K562 (cell line): Measurements from ENCODE around the gene SLC25A1. TPM values are rescaled to one million over a fixed set of nuclear protein-coding genes. Genes with fewer than 3 reads are reported as not detected.
A peak's percentile ranks its signal among the peaks of the same experiment; 100 is the strongest.

Source experiments
- ATAC-seq: fragments of 200-7000 bp; cut with Tn5 transposase; 3 replicates; pipeline ENCODE4 v1.9.1; 2020; ENCODE audit warnings: moderate library complexity
- BruUV-seq: library from RNA; stranded (reverse); fragments of 400-500 nt; replicated peaks from 2 replicates; lab custom pipeline; 2021; lab: Mats Ljungman, UMichigan
- CTCF ChIA-PET: fragments of 300-600 bp; formaldehyde crosslinking; extraction: SDS; loops from one replicate; lab custom pipeline; 2021; ENCODE audit warnings: low intra/inter-chr PET ratio; lab: Yijun Ruan, JAX
- POLR2A ChIA-PET: fragments of 300-600, 350-650 bp; sonication (Branson Sonifier 250); formaldehyde crosslinking; extraction: SDS; loops from one replicate; lab custom pipeline; 2021; ENCODE audit warnings: antibody characterized with exemption, inconsistent platforms; lab: Yijun Ruan, JAX
- DNase-seq, 4 experiments: peaks; one replicate each; pipeline versions ENCODE4 v3.0.0 to v3.0.0-alpha.2; 2011 to 2018; ENCODE audit warnings: low spot score in 3 of 4, mixed read lengths in 3 of 4; ENCODE audit errors: extremely low read depth in 1 of 4
- FAIRE-seq: peaks from 2 replicates; lab custom pipeline; 2011; peaks lifted over from hg19 to GRCh38; lab: Jason Lieb, UNC
- H2AFZ ChIP-seq: 2 replicates; pipeline ENCODE4 v1.6.0; 2011; ENCODE audit warnings: low read depth, low read length, control low read depth, inconsistent platforms
- H3K27ac ChIP-seq: fragments of 200-600 bp; 3 replicates; pipeline ENCODE4 v1.8.0; 2011; ENCODE audit warnings: low read depth, mild to moderate bottlenecking, control low read depth, inconsistent platforms, low read length, moderate library complexity, mixed read lengths; ENCODE audit errors: extremely low read depth
- H3K27me3 ChIP-seq, 2 experiments: fragments of 300-600 bp in 1 of 2; 2 replicates in 1 of 2; 3 replicates in 1 of 2; pipeline versions ENCODE4 v1.6.0 to v1.8.0; 2011; ENCODE audit warnings: inconsistent platforms in 2 of 2, low read length in 2 of 2, mild to moderate bottlenecking in 1 of 2, mixed read lengths in 1 of 2, moderate library complexity in 1 of 2; ENCODE audit not compliant: control insufficient read depth in 2 of 2, insufficient read depth in 2 of 2
- H3K36me3 ChIP-seq: fragments of 300-600 bp; 3 replicates; pipeline ENCODE4 v1.8.0; 2011; ENCODE audit warnings: mild to moderate bottlenecking, low read length, inconsistent platforms; ENCODE audit not compliant: control insufficient read depth, insufficient read depth
- H3K4me1 ChIP-seq, 2 experiments: fragments of 200-600 bp in 1 of 2; replicated peaks in 1 of 2; 2 replicates in 1 of 2; 3 replicates in 1 of 2; pipeline versions ENCODE4 v1.5.1 to v1.8.0; 2011; ENCODE audit warnings: inconsistent platforms in 2 of 2, low read length in 2 of 2, mild to moderate bottlenecking in 1 of 2, mixed read lengths in 1 of 2, moderate library complexity in 1 of 2; ENCODE audit not compliant: control insufficient read depth in 2 of 2, insufficient read depth in 2 of 2
- H3K4me2 ChIP-seq: 2 replicates; pipeline ENCODE4 v1.6.1; 2011; ENCODE audit warnings: low read length, control low read depth, inconsistent platforms, mixed read lengths; ENCODE audit not compliant: insufficient read depth
- H3K4me3 ChIP-seq: fragments of 200-600 bp; sonication (generic), shearing (Covaris generic); 2 replicates; pipeline ENCODE4 v1.5.1; 2016; ENCODE audit warnings: control low read depth, inconsistent platforms
- H3K79me2 ChIP-seq: fragments of 200-600 bp; 3 replicates; pipeline ENCODE4 v1.8.0; 2011; ENCODE audit warnings: low read length, inconsistent platforms; ENCODE audit not compliant: control insufficient read depth, insufficient read depth
- H3K9ac ChIP-seq, 2 experiments: 2 replicates each; pipeline versions ENCODE4 v1.6.0 to v1.6.1; 2011; ENCODE audit warnings: low read depth in 2 of 2, low read length in 2 of 2, control low read depth in 1 of 2, inconsistent platforms in 1 of 2, mild to moderate bottlenecking in 1 of 2, mixed read lengths in 1 of 2; ENCODE audit not compliant: insufficient read depth in 1 of 2
- H3K9me1 ChIP-seq: one replicate; pipeline ENCODE4 v1.6.0; 2011; ENCODE audit warnings: inconsistent platforms, mild to moderate bottlenecking, low read length, moderate library complexity; ENCODE audit not compliant: control insufficient read depth, insufficient read depth
- H3K9me3 ChIP-seq: replicated peaks from 2 replicates; pipeline ENCODE4 v1.5.1; 2011; ENCODE audit warnings: low read depth, low read length, inconsistent platforms; ENCODE audit not compliant: control insufficient read depth, insufficient read depth
- H4K20me1 ChIP-seq: replicated peaks from 2 replicates; pipeline ENCODE4 v1.6.1; 2011; ENCODE audit warnings: low read length, inconsistent platforms, mixed read lengths; ENCODE audit not compliant: control insufficient read depth, insufficient read depth
- ETV1 ChIP-seq: fragments of 450-650 bp; conservative IDR thresholded peaks from 2 replicates; pipeline ENCODE4 v1.6.1; 2016; ENCODE audit warnings: missing genetic modification characterization, control low read depth, low read depth, missing compliant biosample characterization
- GTF2F1 ChIP-seq: IDR thresholded peaks from 2 replicates; pipeline ENCODE4 v1.6.1; 2011; ENCODE audit warnings: low read depth, low read length, improper control_type of control experiment
- IRF2 ChIP-seq: sonication (generic); formaldehyde crosslinking; IDR thresholded peaks from 2 replicates; pipeline ENCODE4 v1.8.1; 2022; ENCODE audit warnings: mild to moderate bottlenecking, missing genetic modification reagents
- MYBL2 ChIP-seq, 2 experiments: fragments of 450-650 bp in 1 of 2; sonication (generic) in 1 of 2; formaldehyde crosslinking in 1 of 2; IDR thresholded peaks; 2 replicates each; pipeline versions ENCODE4 v1.6.1 to v1.8.1; 2017 to 2022; ENCODE audit warnings: borderline replicate concordance in 1 of 2, inconsistent platforms in 1 of 2, low read depth in 1 of 2, mild to moderate bottlenecking in 1 of 2, missing genetic modification reagents in 1 of 2, moderate library complexity in 1 of 2
- OTX1 ChIP-seq: fragments of 450-650 bp; formaldehyde crosslinking; IDR thresholded peaks from 2 replicates; pipeline ENCODE4 v1.4.0; 2022; ENCODE audit warnings: mild to moderate bottlenecking
- PHB2 ChIP-seq: fragments of 450-650 bp; IDR thresholded peaks from 2 replicates; pipeline ENCODE4 v1.6.1; 2017; ENCODE audit warnings: low read depth
- RBM15 ChIP-seq: fragments of 200-400 bp; formaldehyde crosslinking; IDR thresholded peaks from 2 replicates; pipeline ENCODE4 v1.6.1; 2018; ENCODE audit warnings: mild to moderate bottlenecking, low read length, moderate library complexity; ENCODE audit not compliant: insufficient read depth
- RREB1 ChIP-seq: fragments of 250-450 bp; sonication (Bioruptor Pico); IDR thresholded peaks from 2 replicates; pipeline ENCODE4 v1.4.0; 2020
- SETDB1 ChIP-seq: IDR thresholded peaks from one replicate; pipeline ENCODE4 v1.6.1; 2012; ENCODE audit warnings: low read length, control low read depth, inconsistent platforms
- STAG1 ChIP-seq: sonication (generic); formaldehyde crosslinking; IDR thresholded peaks from 2 replicates; pipeline ENCODE4 v1.5.0; 2020; ENCODE audit warnings: missing genetic modification reagents, borderline replicate concordance
- ZNF23 ChIP-seq: fragments of 250-450 bp; sonication (Bioruptor Pico); IDR thresholded peaks from 2 replicates; pipeline ENCODE4 v1.4.0; 2020; ENCODE audit warnings: mild to moderate bottlenecking
- ZNF24 ChIP-seq: fragments of 450-650 bp; IDR thresholded peaks from 2 replicates; pipeline ENCODE4 v1.6.1; 2016
- ZNF512 ChIP-seq: IDR thresholded peaks from 2 replicates; pipeline ENCODE4 v1.6.1; 2016; ENCODE audit warnings: missing genetic modification characterization, missing compliant biosample characterization
- ZNF778 ChIP-seq: fragments of 450-650 bp; formaldehyde crosslinking; IDR thresholded peaks from 2 replicates; pipeline ENCODE4 v1.4.0; 2020; ENCODE audit warnings: mild to moderate bottlenecking, moderate library complexity
- WGBS: fragments of 100-300 bp; shearing (Covaris generic); methylation state at CpG from one replicate; pipeline ENCODE4 v1.1.6; 2016; ENCODE audit warnings: low coverage, mixed read lengths; ENCODE audit not compliant: insufficient coverage; ENCODE audit errors: missing lambda C conversion rate; 5-methylcytosine and 5-hydroxymethylcytosine counted together
- in situ Hi-C: fragments of 300-500 bp; cut with MboI; formaldehyde crosslinking; loops from 4 replicates; pipeline ENCODE4 v1.15.0; 2018; ENCODE audit warnings: inconsistent platforms, mixed read lengths
- intact Hi-C: fragments of 100-400 bp; cut with micrococcal nuclease; formaldehyde crosslinking; loops from 2 replicates; pipeline ENCODE4 v1.14.2; 2022
- polyA plus RNA-seq, 8 experiments: library from polyadenylated mRNA; depleted of rRNA in 4 of 8; stranded (reverse) in 5 of 8; unstranded in 3 of 8; fragments of >200 nt; fragmentation: Nextera tagmentation in 2 of 8; fragmentation: Illumina TruSeq in 1 of 8; extraction: Ambion mirVana in 2 of 8; extraction: Trizol in 1 of 8; gene quantifications; 2 replicates each; pipeline versions ENCODE4 v1.2.1 to v1.2.3, GENCODE V29; 2011 to 2014; ENCODE audit warnings: inconsistent platforms in 1 of 8, missing spikeins in 1 of 8
- total RNA-seq, 7 experiments: library from RNA; depleted of rRNA in 6 of 7; stranded (reverse); fragments of >200 nt in 6 of 7; fragmentation: Illumina TruSeq in 2 of 7; extraction: Trizol in 2 of 7; gene quantifications; 2 replicates each; pipeline versions ENCODE4 v1.2.1 to v1.2.3, GENCODE V29; 2011 to 2021; ENCODE audit warnings: low replicate concordance in 1 of 7

SLC25A1 gene
- total and polyA plus RNA-seq, 9 of the 15 experiments (the other 6 are each of a cell fraction or from before 2014, with no cell fraction given) = 11.0 to 408 (median 110) TPM

- Histone ChIP-seq H3K9ac (no peak overlapping the region), H3K9me1 (peaks cover 3% of the 10 kb centered on the region), H4K20me1 (no peaks in the 10 kb centered on the region; the same call in 1 of the 2 replicates), H3K4me3 (no peak overlapping the region), H2AFZ (no peak overlapping the region), H3K4me1 (peaks cover 14 to 20% of the 10 kb centered on the region in 2 experiments), H3K79me2 (no peaks in the 10 kb centered on the region), H3K36me3 (no peaks in the 10 kb centered on the region), H3K9me3 (peaks cover 5% of the 10 kb centered on the region), H3K4me2 (no peak overlapping the region), H3K27me3 (peaks cover 57 to 80% of the 10 kb centered on the region in 2 experiments), H3K27ac (no peak overlapping the region)
- DNase-seq (no peak), FAIRE-seq (no peak), ATAC-seq (no peak)
- BruUV-seq = no TSS peak
- intact Hi-C loops = no loop called here
- ChIA-PET CTCF (no interaction called here), POLR2A (interaction anchor here (0.6 to 10.0 kb wide), 7 partner anchors 11 to 433 kb away, joined by 3 to 191 read pairs (median 4); partner anchors contain the start of gene SLC25A1)
- 11% methylated on average over 10 of the region's 10 CpGs for WGBS
- in situ Hi-C loops = no loop called here
- no peak for TF ChIP-seq PHB2
- TF ChIP-seq OTX1 = 0 out of 2 replicates have a peak, but pooled peaks have one; percentile 14
- no peak for TF ChIP-seq RBM15
- TF ChIP-seq GTF2F1 = 0 out of 2 replicates have a peak, but pooled peaks have one; percentile 25
- TF ChIP-seq MYBL2 (IDR thresholded peaks at IDR 0.05; ENCODE audit: low read depth) = no peak
- 0 out of 2 replicates have a peak, but pooled peaks have one; percentile 52 for TF ChIP-seq MYBL2 (CRISPR knock-in tag; IDR thresholded peaks at IDR 0.05; ENCODE audit: borderline replicate concordance)
- no peak for TF ChIP-seq ZNF778 (CRISPR knock-in tag)
- TF ChIP-seq RREB1 (CRISPR knock-in tag) = no peak
- TF ChIP-seq IRF2 (CRISPR knock-in tag) = peak; percentile 89; the same call in 1 of the 2 replicates
- TF ChIP-seq ETV1 (tag) = no peak
- TF ChIP-seq ZNF512 = no peak
- no peak for TF ChIP-seq SETDB1
- TF ChIP-seq ZNF24 = no peak
- TF ChIP-seq STAG1 (CRISPR knock-in tag) = 0 out of 2 replicates have a peak, but pooled peaks have one; percentile 27
- no peak for TF ChIP-seq ZNF23 (CRISPR knock-in tag)
Observed at GRCh38 chr22:19197997-19198865, 19.7 kb upstream of the SLC25A1 start.
